ENCODE data around the gene CCT8L2. TPM values are rescaled to one million over a fixed set of nuclear protein-coding genes. Genes with fewer than 3 reads are reported as not detected.
"Not testable (repeated sequence)": the region's sequence is repeated elsewhere in the genome, so short reads cannot be mapped to it uniquely, and the experiment has no call there.

CCT8L2 gene
- total RNA-seq, 1 experiment from 2014 or later: not detected

DNA sequence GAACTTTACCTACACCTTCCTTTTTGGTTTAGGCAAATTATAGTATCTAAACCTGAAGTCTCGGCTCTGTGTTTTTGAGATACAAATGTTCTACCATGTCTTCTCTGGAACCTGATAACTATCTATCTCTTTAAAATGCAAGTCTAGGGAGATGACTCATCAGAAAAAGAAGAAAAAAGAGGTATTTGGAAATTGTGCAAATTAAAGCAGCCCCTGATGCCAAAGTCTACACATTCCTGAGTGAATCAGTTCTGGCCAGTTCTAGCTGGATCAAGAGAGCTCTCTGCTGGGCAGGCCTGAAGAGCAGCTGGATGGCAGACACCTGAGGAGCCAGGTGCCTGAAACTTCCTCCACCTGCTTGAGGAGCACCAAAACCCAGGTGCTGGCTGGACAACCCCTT lies 49.3 kb downstream of the CCT8L2 start:
- H2BK120ac ChIP-seq (ENCODE audit: low read depth, low read length, poor library complexity, severe bottlenecking); H2AK5ac ChIP-seq (ENCODE audit: insufficient read length, low read length); H4K91ac ChIP-seq (ENCODE audit: insufficient read length, low read depth, low read length); H2BK20ac ChIP-seq (ENCODE audit: low read depth, low read length, poor library complexity, severe bottlenecking); H4K5ac ChIP-seq (ENCODE audit: insufficient read length, low read depth, low read length); H3K9ac ChIP-seq (ENCODE audit: extremely low read depth, insufficient read length, low read length); H3K27ac ChIP-seq (ENCODE audit: insufficient read length, low read depth, low read length); H3K27ac Mint-ChIP-seq; H3K56ac ChIP-seq (ENCODE audit: insufficient read length, low read depth, low read length); H2BK12ac ChIP-seq (ENCODE audit: insufficient read length, low read depth, low read length); H3K4me2 ChIP-seq (ENCODE audit: insufficient read depth, insufficient read length, low read length); H3K14ac ChIP-seq (ENCODE audit: insufficient read depth, low read length); H3K79me1 ChIP-seq (ENCODE audit: insufficient read depth, low read depth, low read length, poor library complexity, severe bottlenecking); H2AFZ ChIP-seq (ENCODE audit: low read length); H3K4ac ChIP-seq (ENCODE audit: low read depth, low read length); H3K36me3 Mint-ChIP-seq (ENCODE audit: insufficient read depth in 1 of 3, low read depth in 3 of 3); H2BK15ac ChIP-seq (ENCODE audit: low read depth, low read length); H3K79me2 ChIP-seq (ENCODE audit: insufficient read depth, low read length); H3K23me2 ChIP-seq (ENCODE audit: insufficient read length, low read depth, low read length, poor library complexity, severe bottlenecking); H3K4me1 ChIP-seq (ENCODE audit: insufficient read depth, low read length); H3K4me3 Mint-ChIP-seq; H3K27me3 ChIP-seq (ENCODE audit: insufficient read depth, low read length); H3K23ac ChIP-seq (ENCODE audit: insufficient read length, low read depth, low read length); DNase-seq; H4K8ac ChIP-seq (replicated peaks; ENCODE audit: insufficient read length, low read depth, low read length); H3T11ph ChIP-seq (ENCODE audit: low read length); H2BK5ac ChIP-seq (ENCODE audit: insufficient read length, low read length); H3K4me1 Mint-ChIP-seq; H4K20me1 ChIP-seq (ENCODE audit: control insufficient read depth, insufficient read depth, insufficient read length); H3K27me3 Mint-ChIP-seq (ENCODE audit: low read depth); H3K9me3 ChIP-seq (ENCODE audit: control insufficient read depth, low read depth, low read length); H3K18ac ChIP-seq (ENCODE audit: insufficient read length, low read depth, low read length): not testable (repeated sequence)
- WGBS (ENCODE audit: extremely low coverage, insufficient read length, low lambda C conversion rate): no CpG with 5 or more reads among the region's 1 CpG
- peaks cover 42 to 43% of the 10 kb centered on the region in 2 experiments for H3K9me3 Mint-ChIP-seq

Other genes starting within 250 kb of the CCT8L2 start
- 0.22 TPM in 1 of 2 replicates, not detected in the other for gene XKR3, start 232.6 kb upstream of the CCT8L2 start, total RNA-seq (2021)